Activated CD4-positive, alpha-beta T cell treated with anti-CD3 and anti-CD28 coated beads, Interleukin-2, amount 50 U/mL, for 1 hour (primary cell): ENCODE measurements around the gene CIBAR2.

ENCODE experiments used
- DNase-seq: peaks from one replicate; pipeline ENCODE4 v3.0.0-alpha.2; 2020

CIBAR2 gene

GRCh38 chr16:85100265-85100664 lies 12.0 kb downstream of the CIBAR2 start:
- DNase-seq = no peak

- DNase-seq = no peak
Measured at GRCh38 chr16:85098565-85098964, 13.7 kb downstream of the CIBAR2 start.

GRCh38 chr16:85096921-85097320 lies 15.4 kb downstream of the CIBAR2 start:
- DNase-seq = no peak

- no peak for DNase-seq
Measured at GRCh38 chr16:85094812-85095211, 17.5 kb downstream of the CIBAR2 start.

GRCh38 chr16:85094176-85094805 lies 18.0 kb downstream of the CIBAR2 start:
- no peak for DNase-seq

GRCh38 chr16:85093705-85094104 lies 18.6 kb downstream of the CIBAR2 start:
- no peak for DNase-seq

- no peak for DNase-seq
Measured at GRCh38 chr16:85092851-85093250, 19.4 kb downstream of the CIBAR2 start.

- no peak for DNase-seq
Measured at GRCh38 chr16:85092309-85092708, 20.0 kb downstream of the CIBAR2 start.

GRCh38 chr16:85091522-85091910 lies 20.8 kb downstream of the CIBAR2 start:
- no peak for DNase-seq

GRCh38 chr16:85090873-85091521 lies 21.3 kb downstream of the CIBAR2 start:
- no peak for DNase-seq

GRCh38 chr16:85090181-85090580 lies 22.1 kb downstream of the CIBAR2 start:
- no peak for DNase-seq

- no peak for DNase-seq
Measured at GRCh38 chr16:85089525-85089924, 22.7 kb downstream of the CIBAR2 start.

GRCh38 chr16:85088570-85089199 lies 23.6 kb downstream of the CIBAR2 start:
- no peak for DNase-seq

- no peak for DNase-seq
Measured at GRCh38 chr16:85087899-85088569, 24.2 kb downstream of the CIBAR2 start.

- DNase-seq = peak; percentile 79
Measured at GRCh38 chr16:85086347-85087291, 25.7 kb downstream of the CIBAR2 start.

GRCh38 chr16:85085721-85086120 lies 26.6 kb downstream of the CIBAR2 start:
- no peak for DNase-seq

- DNase-seq = no peak
Measured at GRCh38 chr16:85084841-85085510, 27.3 kb downstream of the CIBAR2 start.

GRCh38 chr16:85083051-85083639 lies 29.1 kb downstream of the CIBAR2 start:
- no peak for DNase-seq

GRCh38 chr16:85082173-85083050 lies 29.9 kb downstream of the CIBAR2 start:
- no peak for DNase-seq

- DNase-seq = no peak
Measured at GRCh38 chr16:85081765-85082164, 30.5 kb downstream of the CIBAR2 start.

GRCh38 chr16:85081038-85081437 lies 31.2 kb downstream of the CIBAR2 start:
- DNase-seq = no peak
